GM19023 (cell line): ENCODE data around the gene AHI1.
"Not testable (repeated sequence)": the region's sequence is repeated elsewhere in the genome, so short reads cannot be mapped to it uniquely, and the experiment has no call there.

Experiments
- ATAC-seq: cut with Tn5 transposase; IDR thresholded peaks from one replicate; pipeline ENCODE4 v1.9.1; 2021; ENCODE audit warnings: mild to moderate bottlenecking, moderate library complexity; ENCODE audit not compliant: unreplicated experiment

The AHI1 gene

DNA sequence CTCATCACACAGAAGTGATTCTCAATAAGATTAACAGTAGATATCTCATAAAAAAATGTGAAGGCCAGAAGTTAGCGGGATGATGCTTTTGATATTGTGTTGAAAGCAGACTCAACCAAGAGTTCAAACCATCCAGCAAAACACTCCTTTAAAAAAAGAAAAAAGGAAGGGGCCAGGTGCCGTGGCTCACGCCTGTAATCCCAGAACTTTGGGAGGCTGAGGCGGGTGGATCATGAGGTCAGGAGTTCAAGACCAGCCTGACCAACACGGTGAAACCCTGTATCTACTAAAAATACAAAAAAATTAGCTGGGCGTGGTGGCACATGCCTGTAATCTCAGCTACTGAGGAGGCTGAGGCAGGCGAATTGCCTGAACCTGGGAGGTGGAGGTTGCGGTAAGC, 157.6 kb downstream of the AHI1 start:
- not testable (repeated sequence) for ATAC-seq

- ATAC-seq = no peak
Observed at GRCh38 chr6:135334169-135334568, 163.4 kb downstream of the AHI1 start.

DNA sequence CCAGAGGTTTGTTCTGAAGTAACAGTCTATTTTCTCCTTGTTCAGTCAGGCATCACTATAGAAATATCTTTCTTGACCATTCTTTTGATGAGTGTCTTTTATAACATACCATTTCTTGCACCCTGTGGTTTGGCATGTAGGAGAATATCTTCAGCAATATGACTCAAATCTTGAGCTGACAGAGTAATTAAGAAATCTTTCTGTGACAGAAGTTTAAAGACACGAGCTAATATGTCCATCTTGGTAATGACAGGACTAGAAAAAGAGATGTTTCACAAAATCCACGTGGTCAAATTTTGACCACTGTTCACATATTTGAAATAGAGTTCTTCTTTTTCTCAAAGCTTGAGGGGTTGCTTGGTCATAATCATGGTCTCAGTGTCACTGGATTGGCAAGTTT, 166.5 kb downstream of the AHI1 start:
- no peak for ATAC-seq

DNA sequence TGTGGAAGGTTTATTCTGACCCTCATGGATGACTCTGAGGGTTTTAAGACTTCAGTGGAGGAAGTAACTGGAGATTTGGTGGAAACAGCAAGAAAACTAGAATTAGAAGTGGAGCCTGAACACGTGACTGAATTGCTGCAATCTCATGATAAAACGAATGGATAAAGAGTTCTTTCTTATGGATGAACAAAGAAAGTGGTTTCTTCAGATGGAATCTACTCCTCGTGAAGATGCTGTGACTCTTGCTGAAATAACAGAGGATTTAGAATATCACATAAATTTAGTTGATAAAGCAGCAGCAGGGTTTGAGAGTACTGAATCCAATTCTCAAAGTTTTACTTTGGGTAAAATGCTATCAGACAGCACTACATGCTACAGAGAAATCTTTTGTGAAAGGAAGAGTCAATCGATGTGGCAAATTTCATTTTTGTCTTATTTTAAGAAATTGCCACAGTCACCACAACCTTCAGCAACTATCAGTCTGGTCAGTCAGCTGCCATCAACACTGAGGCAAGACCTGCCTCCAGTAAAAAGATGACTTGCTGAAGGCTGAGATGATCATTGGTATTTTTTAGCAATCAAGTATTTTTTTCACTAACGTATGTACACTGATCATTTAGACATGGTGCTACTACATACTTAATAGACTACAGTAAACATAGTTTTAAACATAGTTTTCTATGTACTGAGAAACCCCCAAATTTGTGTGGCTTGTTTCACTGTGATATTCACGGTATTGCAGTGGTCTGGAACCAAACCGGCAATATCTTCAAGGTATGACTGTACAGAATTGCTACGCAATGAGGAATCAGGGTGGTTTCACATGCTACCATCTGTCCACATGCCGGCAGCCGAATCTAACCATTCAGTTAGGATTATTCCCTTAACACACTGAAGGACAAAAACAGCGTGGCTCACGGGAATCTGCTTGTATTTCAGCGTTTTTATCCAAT, 167.4 kb downstream of the AHI1 start:
- ATAC-seq = peak; percentile 95

DNA sequence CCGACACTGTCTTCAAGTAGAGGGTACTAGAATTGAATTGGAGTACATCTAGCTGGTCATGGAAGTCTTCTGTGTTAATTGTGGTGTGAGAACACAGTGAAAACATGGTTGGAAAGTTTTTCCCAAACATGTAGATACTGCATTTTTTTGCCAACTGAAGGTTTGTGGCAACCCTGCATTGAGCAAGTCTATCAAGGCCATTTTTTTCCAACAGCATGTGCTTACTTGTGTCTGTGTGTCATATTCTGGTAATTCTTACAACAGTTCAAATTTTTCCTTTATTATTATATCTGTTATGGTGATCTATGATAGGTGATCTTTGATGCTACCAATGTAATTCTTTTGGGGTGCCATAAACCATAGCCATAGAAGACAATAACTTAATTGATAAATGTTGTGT, 169.4 kb downstream of the AHI1 start:
- no peak for ATAC-seq

GRCh38 chr6:135325624-135326424, 171.7 kb downstream of the AHI1 start:
- ATAC-seq = no peak

GRCh38 chr6:135324531-135324930, 173.0 kb downstream of the AHI1 start:
- no peak for ATAC-seq

DNA sequence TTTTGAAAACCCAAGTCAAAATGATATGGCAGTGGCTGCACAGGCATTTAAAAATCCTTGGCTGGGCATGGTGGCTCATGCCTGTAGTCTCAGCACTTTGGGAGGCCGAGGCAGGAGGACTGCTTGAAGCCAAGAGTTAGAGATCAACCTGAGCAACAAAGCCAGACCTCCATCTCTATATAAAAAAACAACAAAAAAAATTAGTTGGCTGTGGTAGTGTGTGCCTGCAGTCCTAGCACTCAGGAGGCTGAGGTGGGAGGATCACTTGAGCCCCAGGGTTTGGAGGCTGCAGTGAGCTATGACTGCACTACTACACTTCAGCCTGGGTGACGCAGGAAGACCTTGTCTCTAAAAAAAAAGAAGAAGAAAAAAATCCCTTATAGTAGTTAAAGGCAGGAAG, 173.6 kb downstream of the AHI1 start:
- no peak for ATAC-seq

GRCh38 chr6:135323202-135323668, 174.3 kb downstream of the AHI1 start:
- ATAC-seq = peak; percentile 98

- ATAC-seq = peak; percentile 63
Observed at GRCh38 chr6:135322427-135323201, 174.9 kb downstream of the AHI1 start.

DNA sequence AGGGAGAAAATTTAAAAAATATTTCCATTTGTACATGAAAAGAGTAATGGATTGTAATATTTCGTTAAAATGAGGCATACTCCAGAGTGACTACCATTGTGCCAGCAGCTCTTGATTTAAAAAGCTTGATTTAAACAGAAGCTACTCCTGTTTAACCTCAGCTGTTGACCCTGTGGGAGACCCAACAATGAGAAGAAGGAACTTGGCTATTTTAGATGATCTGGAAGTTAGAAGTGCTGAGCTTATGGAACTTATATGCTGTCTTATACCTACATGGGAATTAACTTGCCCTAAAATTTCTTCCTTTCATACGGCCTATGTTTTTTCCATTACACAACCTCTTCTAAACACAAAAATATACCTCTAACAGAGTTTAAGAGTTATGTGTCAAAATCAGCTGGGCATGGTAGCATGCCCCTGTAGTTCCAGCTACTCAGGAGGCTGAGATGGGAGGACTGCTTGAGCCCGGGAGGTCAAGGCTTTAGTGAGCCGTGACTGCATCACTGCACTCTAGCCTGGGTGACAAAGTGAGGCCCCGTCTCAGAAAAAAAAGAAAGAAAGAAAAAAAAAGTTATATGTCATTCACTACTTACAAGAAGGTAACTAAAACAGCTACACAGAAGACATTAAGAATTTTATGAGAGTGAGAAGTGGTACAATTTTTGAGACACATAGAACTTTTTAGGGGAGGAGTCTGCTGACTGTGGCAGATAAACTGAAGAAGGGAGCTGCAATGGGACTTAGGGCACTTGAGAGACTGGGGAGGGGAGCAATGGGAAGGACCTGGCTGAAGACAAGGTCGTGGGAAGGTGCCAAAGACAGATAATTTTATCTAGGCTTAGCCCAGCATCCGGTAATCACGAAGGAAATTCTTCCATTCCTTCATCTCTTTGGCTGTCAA, 176.6 kb downstream of the AHI1 start:
- no peak for ATAC-seq

GRCh38 chr6:135319819-135320218, 177.7 kb downstream of the AHI1 start:
- ATAC-seq = no peak

GRCh38 chr6:135318738-135319469, 178.6 kb downstream of the AHI1 start:
- ATAC-seq = no peak

GRCh38 chr6:135314543-135314942, 183.0 kb downstream of the AHI1 start:
- no peak for ATAC-seq

DNA sequence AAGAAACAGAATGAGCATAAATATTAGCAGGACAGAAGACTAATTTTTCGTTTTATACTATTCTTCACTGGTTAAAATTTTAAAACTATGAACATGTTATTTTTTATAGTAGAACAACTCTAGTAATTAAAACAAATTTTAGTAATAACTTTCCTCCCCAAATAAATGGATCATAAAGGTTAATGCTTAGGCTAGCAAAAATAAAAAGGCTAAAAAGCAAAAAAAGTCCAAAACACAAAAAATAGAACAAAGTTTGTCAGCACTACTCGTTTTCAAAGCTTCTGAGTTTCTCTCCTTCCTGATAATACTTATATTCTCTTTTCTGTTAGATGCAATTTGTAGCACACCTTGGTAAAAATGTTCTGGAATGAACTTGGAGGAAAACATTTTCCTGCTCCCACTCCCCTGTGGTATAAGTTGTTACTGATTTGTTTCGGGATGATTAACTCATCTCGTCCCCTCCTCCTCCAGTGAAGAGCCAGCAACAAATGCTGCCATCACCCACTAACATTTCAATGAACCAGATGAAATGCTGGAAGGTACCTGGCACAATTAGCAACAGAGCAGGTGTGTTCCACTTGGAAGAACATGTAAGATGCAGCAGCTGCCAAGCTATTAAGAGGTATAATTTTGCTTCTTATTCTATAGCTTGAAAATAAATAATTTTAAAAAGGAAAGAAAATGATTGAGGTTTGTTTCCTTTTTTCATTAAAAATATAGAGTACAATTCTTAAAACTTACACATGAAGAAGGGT, 185.9 kb downstream of the AHI1 start:
- ATAC-seq = no peak

DNA sequence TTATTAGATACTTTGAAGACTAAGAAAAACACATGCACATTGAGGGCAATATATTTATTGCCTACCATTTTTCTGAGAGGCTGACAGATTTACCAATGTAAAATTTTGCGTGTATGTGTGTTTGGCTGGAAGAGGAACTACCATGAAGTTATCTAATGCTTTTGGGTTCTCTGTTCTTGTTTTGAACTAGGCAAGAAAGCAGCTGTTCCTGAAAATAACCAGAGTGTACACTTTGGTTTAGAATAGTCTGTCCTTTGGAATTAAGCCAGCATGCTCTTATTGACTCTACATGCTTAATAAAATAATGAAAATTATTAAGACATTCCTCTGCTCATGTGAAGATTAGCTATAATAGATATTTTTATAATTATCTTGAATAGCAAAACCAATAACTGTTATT, 187.2 kb downstream of the AHI1 start:
- no peak for ATAC-seq

DNA sequence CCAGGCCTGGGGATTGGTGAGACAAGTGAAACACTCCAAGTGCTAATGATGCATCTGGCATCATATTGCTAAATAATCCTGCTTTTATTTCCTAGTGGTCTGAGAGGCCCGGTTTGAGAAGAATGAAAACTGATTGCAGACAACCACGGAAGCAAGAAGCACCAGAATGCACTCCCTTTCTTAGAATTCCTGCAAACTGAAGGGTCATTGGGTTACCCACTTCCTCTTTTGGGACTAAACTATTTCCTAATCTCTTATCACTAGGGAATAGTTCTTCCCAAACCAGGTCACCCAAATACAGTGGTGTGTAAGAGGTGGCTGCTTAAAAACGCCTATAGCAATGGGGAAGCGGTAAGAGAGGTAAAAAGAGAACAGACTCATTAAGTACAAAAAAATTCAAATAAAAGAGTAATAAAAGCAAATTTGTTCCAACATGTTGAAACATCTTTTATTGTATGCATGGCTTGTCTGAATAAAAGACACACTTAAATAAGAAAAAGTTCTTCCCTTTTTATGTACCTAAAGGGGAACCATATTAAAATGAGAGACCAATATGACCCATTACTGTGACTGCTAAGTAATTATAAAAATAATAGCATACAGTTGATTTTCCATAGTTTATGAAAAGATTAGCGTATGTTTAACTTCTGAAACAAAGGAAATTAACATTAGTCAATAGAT, 190.7 kb downstream of the AHI1 start:
- no peak for ATAC-seq

- no peak for ATAC-seq
Observed at GRCh38 chr6:135306166-135306565, 191.4 kb downstream of the AHI1 start.
